H1 (cell line): ENCODE measurements around the gene BCL2L13. TPM values are rescaled to one million over a fixed set of nuclear protein-coding genes. Genes with fewer than 3 reads are reported as not detected.

Experiments used
- CTCF ChIA-PET: fragments of 300-600 bp; sonication (Branson Sonifier 250); formaldehyde crosslinking; loops from one replicate; lab custom pipeline; 2021; ENCODE audit not compliant: partially characterized antibody; lab: Charles Lee
- POLR2A ChIA-PET: fragments of 300-600 bp; sonication (Branson Sonifier 250); formaldehyde crosslinking; loops from one replicate; lab custom pipeline; 2021; ENCODE audit warnings: inconsistent platforms; ENCODE audit not compliant: partially characterized antibody; lab: Charles Lee
- DNase-seq, 2 experiments: peaks; one replicate each; pipeline versions ENCODE4 v3.0.0 to v3.0.0-alpha.2; 2010 to 2022; ENCODE audit warnings: low spot score in 2 of 2, low read depth in 1 of 2, mixed read lengths in 1 of 2
- FAIRE-seq: peaks from 2 replicates; lab custom pipeline; 2011; peaks lifted over from hg19 to GRCh38; lab: Jason Lieb, UNC
- H2AFZ ChIP-seq: 2 replicates; pipeline ENCODE4 v1.8.1; 2012; ENCODE audit warnings: low read length, inconsistent platforms
- H2AK5ac ChIP-seq: 2 replicates; pipeline ENCODE4 v1.6.1; 2013; ENCODE audit warnings: low read depth, low read length
- H2BK120ac ChIP-seq: replicated peaks from 2 replicates; pipeline ENCODE3; 2013; ENCODE audit warnings: low read depth, low read length, inconsistent platforms
- H2BK12ac ChIP-seq: 2 replicates; pipeline ENCODE4 v1.6.1; 2013; ENCODE audit warnings: low read depth, low read length
- H2BK15ac ChIP-seq: 2 replicates; pipeline ENCODE4 v1.6.1; 2013; ENCODE audit warnings: low read length
- H2BK20ac ChIP-seq: 2 replicates; pipeline ENCODE4 v1.6.1; 2013; ENCODE audit warnings: low read length
- H2BK5ac ChIP-seq: 2 replicates; pipeline ENCODE4 v1.6.1; 2013; ENCODE audit warnings: low read depth, low read length
- H3K14ac ChIP-seq: 2 replicates; pipeline ENCODE4 v1.6.1; 2013; ENCODE audit warnings: inconsistent platforms; ENCODE audit not compliant: insufficient read length
- H3K18ac ChIP-seq: 2 replicates; pipeline ENCODE4 v1.6.1; 2013; ENCODE audit warnings: low read length; ENCODE audit errors: extremely low read depth
- H3K23ac ChIP-seq: 2 replicates; pipeline ENCODE4 v1.6.1; 2013; ENCODE audit warnings: inconsistent platforms; ENCODE audit not compliant: insufficient read length
- H3K23me2 ChIP-seq: 2 replicates; pipeline ENCODE4 v1.6.1; 2013; ENCODE audit warnings: low read depth, low read length
- H3K27ac ChIP-seq: 2 replicates; pipeline ENCODE4 v1.6.1; 2011; ENCODE audit warnings: low read depth, low read length, inconsistent platforms
- H3K27me3 ChIP-seq, 4 experiments: replicated peaks in 1 of 4; 1 replicate in 1 of 4; 2 replicates in 3 of 4; pipeline versions ENCODE4 v1.6.1 to v1.8.1; 2011 to 2013; ENCODE audit warnings: low read length in 3 of 4, mild to moderate bottlenecking in 3 of 4, inconsistent platforms in 2 of 4, mixed read lengths in 2 of 4, moderate library complexity in 1 of 4; ENCODE audit not compliant: control insufficient read depth in 3 of 4, insufficient read depth in 3 of 4; ENCODE audit errors: extremely low read depth in 1 of 4
- H3K36me3 ChIP-seq, 4 experiments: 2 replicates each; pipeline versions ENCODE4 v1.6.1 to v1.8.1; 2011 to 2013; ENCODE audit warnings: mild to moderate bottlenecking in 4 of 4, low read length in 3 of 4, moderate library complexity in 2 of 4, control low read depth in 1 of 4, inconsistent platforms in 1 of 4; ENCODE audit not compliant: insufficient read depth in 4 of 4, control insufficient read depth in 2 of 4
- H3K4ac ChIP-seq: replicated peaks from 2 replicates; pipeline ENCODE3; 2013; ENCODE audit warnings: low read length, low read depth, mixed read lengths, inconsistent platforms; ENCODE audit not compliant: insufficient read length
- H3K4me1 ChIP-seq, 4 experiments: replicated peaks in 1 of 4; 1 replicate in 1 of 4; 2 replicates in 3 of 4; pipeline versions ENCODE4 v1.6.1 to v1.8.1; 2011 to 2013; ENCODE audit warnings: low read length in 3 of 4, inconsistent platforms in 2 of 4, mixed read lengths in 1 of 4; ENCODE audit not compliant: insufficient read depth in 4 of 4, control insufficient read depth in 3 of 4
- H3K4me2 ChIP-seq, 2 experiments: 2 replicates each; pipeline versions ENCODE4 v1.6.1 to v1.8.1; 2011 to 2013; ENCODE audit warnings: low read depth in 2 of 2, low read length in 2 of 2, control low read depth in 1 of 2, inconsistent platforms in 1 of 2, mild to moderate bottlenecking in 1 of 2; ENCODE audit not compliant: insufficient read depth in 1 of 2
- H3K4me3 ChIP-seq, 4 experiments: fragments of 200-600, 300-600 bp in 1 of 4; sonication (generic), shearing (Covaris generic), sonication (Bioruptor Twin) in 1 of 4; 2 replicates each; pipeline versions ENCODE4 v1.5.1 to v1.8.1; 2011 to 2016; ENCODE audit warnings: low read length in 4 of 4, low read depth in 3 of 4, control low read depth in 2 of 4, inconsistent platforms in 2 of 4, mild to moderate bottlenecking in 2 of 4, mixed read lengths in 1 of 4, moderate library complexity in 1 of 4; ENCODE audit not compliant: insufficient read depth in 2 of 4; ENCODE audit errors: extremely low read depth in 1 of 4
- H3K56ac ChIP-seq: replicated peaks from 2 replicates; pipeline ENCODE3; 2013; ENCODE audit warnings: low read depth, mild to moderate bottlenecking, mixed read lengths, low read length, inconsistent platforms; ENCODE audit not compliant: insufficient read length
- H3K79me1 ChIP-seq: 2 replicates; pipeline ENCODE4 v1.6.1; 2013; ENCODE audit warnings: low read depth, low read length, control low read depth
- H3K79me2 ChIP-seq, 2 experiments: 2 replicates each; pipeline versions ENCODE4 v1.6.1 to v1.8.1; 2012 to 2013; ENCODE audit warnings: low read length in 2 of 2, mild to moderate bottlenecking in 2 of 2, inconsistent platforms in 1 of 2; ENCODE audit not compliant: insufficient read depth in 2 of 2, control insufficient read depth in 1 of 2
- H3K9ac ChIP-seq, 4 experiments: replicated peaks in 1 of 4; 1 replicate in 1 of 4; 2 replicates in 3 of 4; pipeline versions ENCODE4 v1.6.1 to v1.8.1; 2011 to 2013; ENCODE audit warnings: low read depth in 3 of 4, low read length in 3 of 4, control low read depth in 2 of 4, mild to moderate bottlenecking in 2 of 4, moderate library complexity in 2 of 4, inconsistent platforms in 1 of 4; ENCODE audit errors: extremely low read depth in 1 of 4
- H3K9me3 ChIP-seq, 2 experiments: 2 replicates each; pipeline versions ENCODE4 v1.6.1 to v1.8.1; 2012 to 2013; ENCODE audit warnings: mild to moderate bottlenecking in 2 of 2, moderate library complexity in 2 of 2, control low read depth in 1 of 2, inconsistent platforms in 1 of 2, low read depth in 1 of 2, low read length in 1 of 2, mixed read lengths in 1 of 2; ENCODE audit not compliant: insufficient read depth in 2 of 2
- H4K20me1 ChIP-seq, 2 experiments: replicated peaks in 1 of 2; 2 replicates each; pipeline versions ENCODE3 to v1.8.1; 2011 to 2013; ENCODE audit warnings: inconsistent platforms in 2 of 2, low read length in 2 of 2, mild to moderate bottlenecking in 1 of 2; ENCODE audit not compliant: insufficient read depth in 2 of 2, control insufficient read depth in 1 of 2
- H4K5ac ChIP-seq: 2 replicates; pipeline ENCODE4 v1.6.1; 2013; ENCODE audit warnings: low read length, low read depth, mixed read lengths, inconsistent platforms; ENCODE audit not compliant: insufficient read length
- H4K8ac ChIP-seq: 2 replicates; pipeline ENCODE4 v1.8.0; 2013; ENCODE audit warnings: mild to moderate bottlenecking, moderate library complexity, low read length, inconsistent platforms; ENCODE audit not compliant: insufficient read depth; ENCODE audit errors: extremely low read depth
- H4K91ac ChIP-seq: replicated peaks from 2 replicates; pipeline ENCODE3; 2013; ENCODE audit warnings: low read length, mixed read lengths, inconsistent platforms; ENCODE audit not compliant: insufficient read length
- CTBP2 ChIP-seq: IDR thresholded peaks from 2 replicates; pipeline ENCODE4 v1.7.0; 2011; ENCODE audit warnings: borderline replicate concordance, mild to moderate bottlenecking, moderate library complexity, mixed read lengths, low read length; ENCODE audit not compliant: insufficient read depth, insufficient read length
- HDAC2 ChIP-seq, 2 experiments: fragments of 300-600 bp in 1 of 2; sonication (generic) in 1 of 2; IDR thresholded peaks; 2 replicates each; pipeline ENCODE4 v1.6.1; 2011 to 2012; ENCODE audit warnings: low read depth in 2 of 2, low read length in 2 of 2, mild to moderate bottlenecking in 2 of 2, moderate library complexity in 2 of 2, borderline replicate concordance in 1 of 2, inconsistent platforms in 1 of 2
- WGBS, 2 experiments: shearing (Covaris generic) in 1 of 2; methylation state at CpG; one replicate each; pipeline versions ENCODE4 v1.1.6 to v1.1.7; 2013 to 2015; ENCODE audit warnings: low lambda C conversion rate in 2 of 2, mixed read lengths in 2 of 2, inconsistent platforms in 1 of 2, low coverage in 1 of 2, missing lambda C conversion rate in 1 of 2; ENCODE audit not compliant: insufficient replicate concordance in 2 of 2, insufficient coverage in 1 of 2, insufficient read length in 1 of 2; ENCODE audit errors: extremely low coverage in 1 of 2, missing lambda C conversion rate in 1 of 2; 5-methylcytosine and 5-hydroxymethylcytosine counted together
- polyA plus RNA-seq, 7 experiments: library from polyadenylated mRNA; depleted of rRNA in 3 of 7; stranded (reverse) in 5 of 7; unstranded in 2 of 7; fragments of >200 nt in 5 of 7; fragments of 200-250 nt in 2 of 7; gene quantifications; 1 replicate in 5 of 7; 2 replicates in 1 of 7; 4 replicates in 1 of 7; pipeline versions ENCODE4 v1.2.1 to v1.2.3, GENCODE V29; 2011 to 2013; ENCODE audit warnings: missing spikeins in 2 of 7, mixed read lengths in 2 of 7
- total RNA-seq: library from RNA; stranded (reverse); fragmentation: NEBNext Ultra II Directional; extraction: Animal tissue kit (Norgen Biotek cat#: 25700); gene quantifications from 2 replicates; pipeline ENCODE4 v1.2.1, GENCODE V29; 2021

Gene BCL2L13
- total and polyA plus RNA-seq, 2 of the 8 experiments (the other 6 are each of a cell fraction or from before 2014, with no cell fraction given): 20.7 to 35.0 TPM

- POLR2A ChIA-PET: interaction anchor here (1.3 kb wide), 1 partner anchor 9 kb away, joined by 3 read pairs; the partner anchor contains the start of gene BCL2L13
- Histone ChIP-seq H3K79me2 (peaks cover 0 to 3% of the 10 kb centered on the region in 2 experiments; a peak in 1 of 4 replicates), H4K91ac (no peak overlapping the region), H3K23me2 (no peaks in the 10 kb centered on the region), H2BK15ac (no peak overlapping the region), H3K36me3 (no peaks in the 10 kb centered on the region), H4K8ac (no peak overlapping the region), H3K4me2 (no peak overlapping the region), H3K23ac (no peak overlapping the region), H2AFZ (no peak overlapping the region), H3K4me1 (no peaks in the 10 kb centered on the region), H3K18ac (no peak overlapping the region), H2BK20ac (no peak overlapping the region), H3K9ac (no peak overlapping the region), H3K14ac (no peak overlapping the region), H4K5ac (no peak overlapping the region), H3K27ac (no peak overlapping the region), H3K27me3 (no peaks in the 10 kb centered on the region), H2BK12ac (no peak overlapping the region), H2AK5ac (no peak overlapping the region), H3K9me3 (no peaks in the 10 kb centered on the region), H3K79me1 (no peaks in the 10 kb centered on the region), H3K56ac (no peak overlapping the region), H4K20me1 (no peaks in the 10 kb centered on the region), H3K4me3 (no peak overlapping the region), H2BK120ac (no peak overlapping the region), H2BK5ac (no peak overlapping the region), H3K4ac (no peak overlapping the region)
- CTCF ChIA-PET: no interaction called here
- FAIRE-seq (no peak), DNase-seq (no peak)
- WGBS, 2 experiments: 95% methylated on average over 5 of the region's 5 CpGs; no CpG with 5 or more reads in 1 of the 2 experiments
- no peak for TF ChIP-seq HDAC2 (IDR thresholded peaks at IDR 0.05; ENCODE audit: borderline replicate concordance in 1 of 2, low read depth in 2 of 2, low read length in 2 of 2)
- no peak for TF ChIP-seq CTBP2
These were observed 8.9 kb downstream of the BCL2L13 start for GRCh38 chr22:17647452-17647851.
